Measurements from ENCODE around the gene CD200R1. TPM values are rescaled to one million over a fixed set of nuclear protein-coding genes. Genes with fewer than 3 reads are reported as not detected.

Gene CD200R1
- total and polyA plus RNA-seq, 2 experiments from 2014 or later = 0.36 TPM; not detected in 1

- Histone ChIP-seq H3K4me1 (ENCODE audit: low read depth) (no peaks in the 10 kb centered on the region), H3K27me3 (no peaks in the 10 kb centered on the region), H3K27ac (no peak overlapping the region), H3K9me3 (ENCODE audit: low read depth) (no peaks in the 10 kb centered on the region), H3K36me3 (no peaks in the 10 kb centered on the region), H3K4me3 (no peak overlapping the region)
- DNase-seq (ENCODE audit: low read depth in 1 of 2, low spot score in 1 of 2) = no peak
- no peak for TF ChIP-seq CTCF (IDR thresholded peaks at IDR 0.05; ENCODE audit: low read depth, low read length)
These were observed 101.3 kb downstream of the CD200R1 start for GRCh38 chr3:112873632-112874031.

GRCh38 chr3:112871735-112872134 is 103.2 kb downstream of the CD200R1 start:
- no peak for DNase-seq (ENCODE audit: low read depth in 1 of 2, low spot score in 1 of 2)
- Histone ChIP-seq H3K27me3 (no peaks in the 10 kb centered on the region), H3K9me3 (ENCODE audit: low read depth) (no peaks in the 10 kb centered on the region), H3K4me1 (ENCODE audit: low read depth) (no peaks in the 10 kb centered on the region), H3K4me3 (no peak overlapping the region), H3K36me3 (no peaks in the 10 kb centered on the region), H3K27ac (no peak overlapping the region)
- no peak for TF ChIP-seq CTCF (IDR thresholded peaks at IDR 0.05; ENCODE audit: low read depth, low read length)

Other genes with a start within 250 kb of the CD200R1 start
- not detected in 2 replicates for gene CD200R1L, start 128.2 kb downstream of the CD200R1 start, total RNA-seq
- not detected in 2 replicates for gene CD200R1L, start 128.2 kb downstream of the CD200R1 start, polyA plus RNA-seq
- 34.0 and 61.6 TPM in 2 replicates for gene GTPBP8, start 15.9 kb upstream of the CD200R1 start, total RNA-seq
- gene GTPBP8, start 15.9 kb upstream of the CD200R1 start, polyA plus RNA-seq = 20.5 and 21.2 TPM in 2 replicates
- gene BOC, start 236.5 kb upstream of the CD200R1 start, total RNA-seq = 14.1 and 18.1 TPM in 2 replicates
- gene BOC, start 236.5 kb upstream of the CD200R1 start, polyA plus RNA-seq = 9.5 and 14.3 TPM in 2 replicates